Measurements from ENCODE around the gene NDRG3.

DNA sequence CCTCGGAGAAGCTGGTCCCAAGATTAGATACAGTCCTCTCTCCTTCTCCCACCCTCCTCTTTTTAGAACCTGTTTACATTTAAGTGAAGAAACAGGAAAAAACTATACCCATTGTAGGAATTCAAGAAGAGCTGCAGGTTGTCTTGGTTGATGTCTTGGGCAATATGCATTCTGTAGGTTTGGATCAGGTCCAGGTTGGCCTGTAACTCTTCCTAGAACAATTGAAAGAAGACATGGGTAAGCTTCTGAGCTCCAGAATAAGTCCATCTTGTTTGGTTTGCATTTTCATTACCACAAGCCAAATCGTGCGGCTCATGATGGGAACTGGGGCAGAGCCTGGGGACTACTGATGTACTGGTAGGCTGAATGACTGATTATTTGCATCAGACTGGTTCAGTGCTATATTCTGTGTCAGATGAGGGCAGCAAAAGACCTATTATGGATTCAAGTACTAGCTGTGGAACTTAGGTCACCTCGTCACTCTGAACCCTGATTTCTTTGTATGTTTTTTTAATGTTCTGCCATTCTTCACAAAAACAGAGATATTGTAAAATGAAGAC lies 79.6 kb downstream of the NDRG3 start:
- TF ChIP-seq, protein P1, sequence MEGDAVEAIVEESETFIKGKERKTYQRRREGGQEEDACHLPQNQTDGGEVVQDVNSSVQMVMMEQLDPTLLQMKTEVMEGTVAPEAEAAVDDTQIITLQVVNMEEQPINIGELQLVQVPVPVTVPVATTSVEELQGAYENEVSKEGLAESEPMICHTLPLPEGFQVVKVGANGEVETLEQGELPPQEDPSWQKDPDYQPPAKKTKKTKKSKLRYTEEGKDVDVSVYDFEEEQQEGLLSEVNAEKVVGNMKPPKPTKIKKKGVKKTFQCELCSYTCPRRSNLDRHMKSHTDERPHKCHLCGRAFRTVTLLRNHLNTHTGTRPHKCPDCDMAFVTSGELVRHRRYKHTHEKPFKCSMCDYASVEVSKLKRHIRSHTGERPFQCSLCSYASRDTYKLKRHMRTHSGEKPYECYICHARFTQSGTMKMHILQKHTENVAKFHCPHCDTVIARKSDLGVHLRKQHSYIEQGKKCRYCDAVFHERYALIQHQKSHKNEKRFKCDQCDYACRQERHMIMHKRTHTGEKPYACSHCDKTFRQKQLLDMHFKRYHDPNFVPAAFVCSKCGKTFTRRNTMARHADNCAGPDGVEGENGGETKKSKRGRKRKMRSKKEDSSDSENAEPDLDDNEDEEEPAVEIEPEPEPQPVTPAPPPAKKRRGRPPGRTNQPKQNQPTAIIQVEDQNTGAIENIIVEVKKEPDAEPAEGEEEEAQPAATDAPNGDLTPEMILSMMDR (IDR thresholded peaks at IDR 0.05): peak in 2 of 6 experiments; percentile 9 to 18
- TF ChIP-seq POLR2A (IDR thresholded peaks at IDR 0.05): no peak
